Upper lobe of left lung (tissue), 6 donors: ENCODE results near the gene DDR2. TPM values are rescaled to one million over a fixed set of nuclear protein-coding genes. Genes with fewer than 3 reads are reported as not detected.

Experiments used
- ATAC-seq, 2 donors: fragments of 200-7000 bp; cut with Tn5 transposase; one replicate each; pipeline ENCODE4 v1.9.1; 2022; ENCODE audit warnings: mild to moderate bottlenecking in 2 of 2, moderate library complexity in 2 of 2; ENCODE audit not compliant: low FRiP score in 2 of 2
- DNase-seq, 2 donors: peaks; one replicate each; pipeline ENCODE4 v3.0.0-alpha.2; 2019 to 2020
- H3K27ac ChIP-seq, 4 donors: fragments of 200-600 bp; sonication (generic); one replicate each; pipeline ENCODE4 v1.5.1; 2016 to 2019
- H3K27me3 ChIP-seq, 4 donors: fragments of 200-600 bp; sonication (generic); one replicate each; pipeline ENCODE4 v1.5.1; 2017 to 2019
- H3K36me3 ChIP-seq, 4 donors: fragments of 200-600 bp; sonication (generic); one replicate each; pipeline ENCODE4 v1.5.1; 2016 to 2019
- H3K4me1 ChIP-seq, 4 donors: fragments of 200-600 bp; sonication (generic); one replicate each; pipeline ENCODE4 v1.5.1; 2018 to 2019
- H3K4me3 ChIP-seq, 4 donors: fragments of 200-600 bp; sonication (generic); one replicate each; pipeline ENCODE4 v1.5.1; 2017 to 2019; ENCODE audit warnings: mild to moderate bottlenecking in 2 of 4, moderate library complexity in 1 of 4
- H3K9me3 ChIP-seq, 4 donors: fragments of 200-600 bp; sonication (generic); one replicate each; pipeline ENCODE4 v1.5.1; 2018 to 2019
- CTCF ChIP-seq, 6 experiments: fragments of 450-650 bp in 4 of 6; fragments of 200-600 bp in 2 of 6; sonication (generic) in 2 of 6; IDR thresholded peaks; one replicate each; pipeline ENCODE4 v1.5.1; 2016 to 2019; ENCODE audit warnings: antibody characterized with exemption in 6 of 6
- EP300 ChIP-seq, 4 donors: sonication (generic); formaldehyde crosslinking; IDR thresholded peaks; one replicate each; pipeline ENCODE4 v1.5.1; 2017; ENCODE audit warnings: antibody characterized with exemption in 4 of 4, control low read depth in 2 of 4
- POLR2A ChIP-seq, 4 donors: fragments of 450-650 bp; IDR thresholded peaks; one replicate each; pipeline ENCODE4 v1.5.1; 2016 to 2017; ENCODE audit warnings: antibody characterized with exemption in 4 of 4, mild to moderate bottlenecking in 2 of 4
- POLR2AphosphoS5 ChIP-seq, 2 donors: sonication (generic); formaldehyde crosslinking; IDR thresholded peaks; one replicate each; pipeline ENCODE4 v1.5.1; 2017; ENCODE audit warnings: antibody characterized with exemption in 2 of 2
- WGBS, 2 donors: methylation state at CpG; one replicate each; pipeline ENCODE4 v1.1.5; 2017 to 2018; 5-methylcytosine and 5-hydroxymethylcytosine counted together
- total RNA-seq, 6 donors: library from RNA; depleted of rRNA in 4 of 6; stranded (reverse); fragments of >200 nt in 4 of 6; gene quantifications; one replicate each; pipeline versions ENCODE4 v1.1.0 to v1.2.1, GENCODE V29; 2016 to 2021
- donor health status: DM: no; HTN: no; CAD: no; lungs with moderate emphysema.
- donor health status: DM: no; HTN: yes; CAD: no; lungs with severe emphysema.

The DDR2 gene
- total RNA-seq, 6 donors from 2014 or later = 10.5 to 53.3 (median 23.0) TPM

GRCh38 chr1:162632698-162633080 is 425 bp downstream of the DDR2 start:
- Histone ChIP-seq H3K27me3 (no peaks in the 10 kb centered on the region), H3K4me1 (peaks cover 0 to 3% (median 0%) of the 10 kb centered on the region in 4 donors), H3K36me3 (no peaks in the 10 kb centered on the region), H3K27ac (peak overlapping the region; percentile 41 to 78 (median 68)), H3K9me3 (no peaks in the 10 kb centered on the region), H3K4me3 (peak overlapping the region in 3 of 4 donors; percentile 25 to 43 (median 40))
- TF ChIP-seq POLR2A (IDR thresholded peaks at IDR 0.05) (no peak), EP300 (IDR thresholded peaks at IDR 0.05) (no peak), POLR2AphosphoS5 (IDR thresholded peaks at IDR 0.05) (no peak), CTCF (IDR thresholded peaks at IDR 0.05) (no peak)
- peak in 1 of 2 donors; percentile 1 for ATAC-seq
- no peak for DNase-seq
- WGBS, 2 donors = 60 to 64% methylated on average over 4 of the region's 4 CpGs

- WGBS, 2 donors = 76 to 84% methylated on average over 8 of the region's 8 CpGs
- peak in 1 of 2 donors; percentile 39 for ATAC-seq
- Histone ChIP-seq H3K27ac (peak overlapping the region; percentile 41 to 78 (median 68)), H3K4me3 (peak overlapping the region in 3 of 4 donors; percentile 25 to 43 (median 40)), H3K4me1 (peaks cover 0 to 3% (median 0%) of the 10 kb centered on the region in 4 donors), H3K27me3 (no peaks in the 10 kb centered on the region), H3K9me3 (no peaks in the 10 kb centered on the region), H3K36me3 (no peaks in the 10 kb centered on the region)
- no peak for TF ChIP-seq POLR2AphosphoS5 (IDR thresholded peaks at IDR 0.05)
- no peak for DNase-seq
These were observed 958 bp downstream of the DDR2 start for GRCh38 chr1:162633081-162633762.

- Histone ChIP-seq H3K4me1 (no peaks in the 10 kb centered on the region), H3K36me3 (no peaks in the 10 kb centered on the region), H3K27ac (no peak overlapping the region), H3K9me3 (no peaks in the 10 kb centered on the region), H3K4me3 (peak overlapping the region in 1 of 4 donors; percentile 43), H3K27me3 (no peaks in the 10 kb centered on the region)
- WGBS, 2 donors = 51 to 64% methylated on average over 4 of the region's 4 CpGs
- TF ChIP-seq POLR2A (IDR thresholded peaks at IDR 0.05) = no peak
- TF ChIP-seq EP300 (IDR thresholded peaks at IDR 0.05) = no peak
- no peak for TF ChIP-seq CTCF (IDR thresholded peaks at IDR 0.05)
- TF ChIP-seq POLR2AphosphoS5 (IDR thresholded peaks at IDR 0.05) = no peak
- DNase-seq (no peak), ATAC-seq (no peak)
These were observed 3.2 kb downstream of the DDR2 start for GRCh38 chr1:162635418-162635817.

GRCh38 chr1:162639718-162640117 is 7.5 kb downstream of the DDR2 start:
- no peak overlapping the region for H3K4me3 ChIP-seq
- no peak overlapping the region for H3K27ac ChIP-seq
- no peaks in the 10 kb centered on the region for H3K9me3 ChIP-seq
- no peaks in the 10 kb centered on the region for H3K4me1 ChIP-seq
- TF ChIP-seq CTCF (IDR thresholded peaks at IDR 0.05) = no peak
- no peak for TF ChIP-seq EP300 (IDR thresholded peaks at IDR 0.05)
- no peak for TF ChIP-seq POLR2AphosphoS5 (IDR thresholded peaks at IDR 0.05)
- TF ChIP-seq POLR2A (IDR thresholded peaks at IDR 0.05) = no peak
- DNase-seq (no peak), ATAC-seq (no peak)
- H3K27me3 ChIP-seq = no peaks in the 10 kb centered on the region
- no peaks in the 10 kb centered on the region for H3K36me3 ChIP-seq
- 89 to 91% methylated on average over 7 of the region's 7 CpGs for WGBS, 2 donors

- no peaks in the 10 kb centered on the region for H3K27me3 ChIP-seq
- H3K27ac ChIP-seq = no peak overlapping the region
- no peak for ATAC-seq
- no peak overlapping the region for H3K4me3 ChIP-seq
- H3K9me3 ChIP-seq = no peaks in the 10 kb centered on the region
- H3K36me3 ChIP-seq = no peaks in the 10 kb centered on the region
- 80 to 92% methylated on average over 2 of the region's 2 CpGs for WGBS, 2 donors
- no peak for TF ChIP-seq POLR2AphosphoS5 (IDR thresholded peaks at IDR 0.05)
- no peak for TF ChIP-seq CTCF (IDR thresholded peaks at IDR 0.05)
- TF ChIP-seq EP300 (IDR thresholded peaks at IDR 0.05) = no peak
- no peak for TF ChIP-seq POLR2A (IDR thresholded peaks at IDR 0.05)
- no peaks in the 10 kb centered on the region for H3K4me1 ChIP-seq
- no peak for DNase-seq
These were observed 8.8 kb downstream of the DDR2 start for GRCh38 chr1:162641114-162641513.
